Nucleus accumbens (tissue), 56 donors: Measurements from ENCODE around the gene VIPR1.
A peak's percentile ranks its signal among the peaks of the same experiment; 100 is the strongest.
"Not testable (repeated sequence)": the region's sequence is repeated elsewhere in the genome, so short reads cannot be mapped to it uniquely, and the experiment has no call there.

Experiments
- DNase-seq, 56 donors: peaks; one replicate each; lab custom pipeline; 2025; lab: John Stamatoyannopoulos, UW

VIPR1 gene

GRCh38 chr3:42557854-42558253 lies 55.4 kb downstream of the VIPR1 start:
- DNase-seq = no peak

- peak in 4 of 56 donors; percentile 16 to 32 (median 17) for DNase-seq
These were observed 59.8 kb downstream of the VIPR1 start for GRCh38 chr3:42562047-42562907.

GRCh38 chr3:42569593-42570142 lies 67.2 kb downstream of the VIPR1 start:
- no peak for DNase-seq

GRCh38 chr3:42572278-42572677 lies 69.8 kb downstream of the VIPR1 start:
- peak in 25 of 56 donors; percentile 3 to 41 (median 17) for DNase-seq

- no peak for DNase-seq
These were observed 72.8 kb downstream of the VIPR1 start for GRCh38 chr3:42575137-42575741.

GRCh38 chr3:42578054-42578453 lies 75.6 kb downstream of the VIPR1 start:
- DNase-seq = no peak

GRCh38 chr3:42579346-42579745 lies 76.9 kb downstream of the VIPR1 start:
- not testable (repeated sequence) for DNase-seq

GRCh38 chr3:42581400-42581708 lies 78.9 kb downstream of the VIPR1 start:
- peak in 4 of 56 donors; percentile 46 to 52 (median 51) for DNase-seq

- peak; percentile 69 to 98 (median 92) for DNase-seq
These were observed 79.4 kb downstream of the VIPR1 start, which contains the start of gene SEC22C for GRCh38 chr3:42581709-42582473. Gene SEC22C, minus strand, starts transcription at chr3:42581967. Its CDS starts 12,921 bp downstream, at chr3:42569046.

- DNase-seq = no peak
These were observed 80.1 kb downstream of the VIPR1 start for GRCh38 chr3:42582474-42583070.
